HAP-1 (cell line): ENCODE measurements around the gene TTYH1.
"Not testable (repeated sequence)": the region's sequence is repeated elsewhere in the genome, so short reads cannot be mapped to it uniquely, and the experiment has no call there.

ENCODE experiments used
- DNase-seq, 2 experiments: peaks; one replicate each; pipeline ENCODE4 v3.0.0-alpha.2; 2016 to 2020; ENCODE audit warnings: low spot score in 2 of 2
- H3K27me3 ChIP-seq: fragments of 250-450 bp; sonication (Bioruptor Pico); 2 replicates; pipeline ENCODE4 v1.5.1; 2020; ENCODE audit warnings: low read depth, mild to moderate bottlenecking, moderate library complexity
- H3K36me3 ChIP-seq: fragments of 250-450 bp; sonication (Bioruptor Pico); replicated peaks from 2 replicates; pipeline ENCODE4 v1.5.1; 2020; ENCODE audit warnings: mild to moderate bottlenecking
- H3K4me1 ChIP-seq: fragments of 250-450 bp; sonication (Bioruptor Pico); 2 replicates; pipeline ENCODE4 v1.5.1; 2020; ENCODE audit warnings: mild to moderate bottlenecking
- H3K4me3 ChIP-seq: fragments of 250-450 bp; sonication (Bioruptor Pico); 2 replicates; pipeline ENCODE4 v1.5.1; 2020; ENCODE audit warnings: mild to moderate bottlenecking, moderate library complexity
- H3K9me3 ChIP-seq: fragments of 250-450 bp; sonication (Bioruptor Pico); 2 replicates; pipeline ENCODE4 v1.5.1; 2020; ENCODE audit warnings: mild to moderate bottlenecking, moderate library complexity
- in situ Hi-C: fragments of 300-500 bp; cut with MboI; formaldehyde crosslinking; loops from 3 replicates; pipeline ENCODE4 v1.14.3; 2020; ENCODE audit warnings: low sequenced_read_pairs, inconsistent platforms, mixed read lengths

TTYH1 gene

GRCh38 chr19:54465426-54466109, 50.3 kb downstream of the TTYH1 start:
- Histone ChIP-seq H3K36me3 (peaks cover 18% of the 10 kb centered on the region), H3K4me3 (no peak overlapping the region), H3K9me3 (no peaks in the 10 kb centered on the region), H3K4me1 (no peaks in the 10 kb centered on the region; the same call in none of the 2 replicates), H3K27me3 (peaks cover 14% of the 10 kb centered on the region)
- in situ Hi-C loops = loop anchor here (25.0 kb wide), 1 partner anchor 1197 kb away; the partner anchor contains the start of gene U2AF2
- no peak for DNase-seq

GRCh38 chr19:54466110-54466480, 50.8 kb downstream of the TTYH1 start:
- in situ Hi-C loops = loop anchor here (25.0 kb wide), 1 partner anchor 1196 kb away; the partner anchor contains the start of gene U2AF2
- H3K9me3 ChIP-seq, DNase-seq, H3K4me1 ChIP-seq, H3K4me3 ChIP-seq: not testable (repeated sequence)
- peaks cover 14% of the 10 kb centered on the region for H3K36me3 ChIP-seq
- H3K27me3 ChIP-seq = peaks cover 19% of the 10 kb centered on the region

- Histone ChIP-seq H3K27me3 (peaks cover 30% of the 10 kb centered on the region), H3K36me3 (no peaks in the 10 kb centered on the region), H3K9me3 (no peaks in the 10 kb centered on the region), H3K4me1 (no peaks in the 10 kb centered on the region), H3K4me3 (no peak overlapping the region)
- peak in 1 of 2 experiments; percentile 54 for DNase-seq
- in situ Hi-C loops = loop anchor here (25.0 kb wide), 1 partner anchor 1193 kb away; the partner anchor contains the start of gene U2AF2
Observed at GRCh38 chr19:54469496-54469934, 54.3 kb downstream of the TTYH1 start.

GRCh38 chr19:54470276-54470887, 55.1 kb downstream of the TTYH1 start:
- Histone ChIP-seq H3K4me3 (no peak overlapping the region), H3K27me3 (peaks cover 30% of the 10 kb centered on the region), H3K4me1 (no peaks in the 10 kb centered on the region), H3K9me3 (no peaks in the 10 kb centered on the region), H3K36me3 (no peaks in the 10 kb centered on the region)
- in situ Hi-C loops = loop anchor here (25.0 kb wide), 1 partner anchor 1192 kb away; the partner anchor contains the start of gene U2AF2
- no peak for DNase-seq

- Histone ChIP-seq H3K4me3 (no peak overlapping the region), H3K9me3 (no peaks in the 10 kb centered on the region), H3K36me3 (no peaks in the 10 kb centered on the region), H3K27me3 (peaks cover 30% of the 10 kb centered on the region), H3K4me1 (no peaks in the 10 kb centered on the region)
- no peak for DNase-seq
- in situ Hi-C loops = loop anchor here (25.0 kb wide), 1 partner anchor 1191 kb away; the partner anchor contains the start of gene U2AF2
Observed at GRCh38 chr19:54470991-54471782, 55.9 kb downstream of the TTYH1 start.

- peaks cover 30% of the 10 kb centered on the region for H3K27me3 ChIP-seq
- H3K4me1 ChIP-seq = no peaks in the 10 kb centered on the region
- no peak for DNase-seq
- no peaks in the 10 kb centered on the region for H3K9me3 ChIP-seq
- H3K36me3 ChIP-seq = no peaks in the 10 kb centered on the region
- in situ Hi-C loops = loop anchor here (25.0 kb wide), 1 partner anchor 1189 kb away; the partner anchor contains the start of gene U2AF2
- H3K4me3 ChIP-seq = no peak within 1 kb of the TSS
Observed at GRCh38 chr19:54473071-54473891, 58.0 kb downstream of the TTYH1 start, which contains the start of gene CDC42EP5. TSS of gene CDC42EP5 (minus strand) at chr19:54473296. CDS start at chr19:54465547, 7,749 bp downstream.

GRCh38 chr19:54473892-54474372, 58.7 kb downstream of the TTYH1 start:
- Histone ChIP-seq H3K4me3 (no peak overlapping the region), H3K27me3 (peaks cover 30% of the 10 kb centered on the region)
- in situ Hi-C loops = loop anchor here (25.0 kb wide), 1 partner anchor 1188 kb away; the partner anchor contains the start of gene U2AF2

GRCh38 chr19:54475706-54476105, 60.4 kb downstream of the TTYH1 start:
- in situ Hi-C loops = no loop called here
- H3K9me3 ChIP-seq = no peaks in the 10 kb centered on the region
- peaks cover 18% of the 10 kb centered on the region for H3K27me3 ChIP-seq
- DNase-seq = no peak
- H3K4me1 ChIP-seq = no peaks in the 10 kb centered on the region
- no peak overlapping the region for H3K4me3 ChIP-seq
- H3K36me3 ChIP-seq = no peaks in the 10 kb centered on the region

More at GRCh38 chr19:54473892-54474372, 58.7 kb downstream of the TTYH1 start:
- Histone ChIP-seq H3K4me1 (no peaks in the 10 kb centered on the region), H3K36me3 (no peaks in the 10 kb centered on the region), H3K9me3 (no peaks in the 10 kb centered on the region)
- no peak for DNase-seq

GRCh38 chr19:54477650-54478049, 62.4 kb downstream of the TTYH1 start:
- Histone ChIP-seq H3K27me3 (peaks cover 9% of the 10 kb centered on the region), H3K4me3 (no peak overlapping the region), H3K36me3 (no peaks in the 10 kb centered on the region), H3K4me1 (no peaks in the 10 kb centered on the region), H3K9me3 (no peaks in the 10 kb centered on the region)
- in situ Hi-C loops = no loop called here
- no peak for DNase-seq

GRCh38 chr19:54478677-54479266, 63.5 kb downstream of the TTYH1 start:
- no peaks in the 10 kb centered on the region for H3K9me3 ChIP-seq
- no peaks in the 10 kb centered on the region for H3K4me1 ChIP-seq
- H3K27me3 ChIP-seq = peaks cover 6% of the 10 kb centered on the region
- no peaks in the 10 kb centered on the region for H3K36me3 ChIP-seq
- no peak overlapping the region for H3K4me3 ChIP-seq
- in situ Hi-C loops = no loop called here
- peak; percentile 58 to 66 for DNase-seq

- no peak for DNase-seq
Observed at GRCh38 chr19:54480051-54480450, 64.8 kb downstream of the TTYH1 start.

GRCh38 chr19:54481326-54481930, 66.2 kb downstream of the TTYH1 start:
- Histone ChIP-seq H3K4me1 (no peaks in the 10 kb centered on the region), H3K27me3 (peaks cover 3% of the 10 kb centered on the region; the same call in 1 of the 2 replicates), H3K9me3 (no peaks in the 10 kb centered on the region), H3K4me3 (no peak overlapping the region), H3K36me3 (no peaks in the 10 kb centered on the region)
- in situ Hi-C loops = no loop called here
- DNase-seq = peak; percentile 45 to 70

More at GRCh38 chr19:54480051-54480450, 64.8 kb downstream of the TTYH1 start:
- in situ Hi-C loops = no loop called here
- no peak overlapping the region for H3K4me3 ChIP-seq
- no peaks in the 10 kb centered on the region for H3K9me3 ChIP-seq
- H3K36me3 ChIP-seq = no peaks in the 10 kb centered on the region
- H3K27me3 ChIP-seq = peaks cover 3% of the 10 kb centered on the region; the same call in 1 of the 2 replicates
- H3K4me1 ChIP-seq = no peaks in the 10 kb centered on the region
